ENCODE data around the gene ITPRIPL1. TPM values are rescaled to one million over a fixed set of nuclear protein-coding genes. Genes with fewer than 3 reads are reported as not detected.

ITPRIPL1 gene
- total RNA-seq, 2 donors from 2014 or later = 6.8 to 8.0 TPM

- WGBS, 2 experiments (ENCODE audit: insufficient coverage in 1 of 2, insufficient read length in 1 of 2) = 97 to 100% methylated on average over 3 to 5 of the region's 5 CpGs
- no peak overlapping the region for H3K4me3 Mint-ChIP-seq
Measured at GRCh38 chr2:96344011-96344410, 18.9 kb downstream of the ITPRIPL1 start.

DNA sequence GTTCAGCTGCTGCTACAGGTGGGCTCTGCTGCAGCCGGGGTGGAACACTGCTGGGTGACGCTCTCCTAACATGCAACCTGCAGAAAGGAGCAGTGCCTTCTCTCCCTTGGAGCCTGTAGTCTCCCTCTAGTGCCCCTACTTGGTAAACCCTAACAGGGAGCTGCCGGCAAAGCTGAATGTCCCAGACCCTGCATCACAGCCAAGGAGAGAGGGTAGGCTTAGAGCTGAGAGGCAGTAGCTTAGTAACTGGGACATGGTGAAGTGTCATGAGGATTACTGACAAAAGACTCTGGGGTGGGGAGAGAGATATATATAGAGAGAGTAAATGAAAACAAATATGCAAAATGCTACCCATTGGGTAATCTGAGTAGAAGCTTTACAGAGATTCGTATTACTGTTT, 20.3 kb downstream of the ITPRIPL1 start:
- Mint-ChIP-seq H3K36me3 (ENCODE audit: low read depth) (peaks cover 64% of the 10 kb centered on the region), H3K9me3 (no peaks in the 10 kb centered on the region), H3K27ac (peak overlapping the region; percentile 24), H3K27me3 (ENCODE audit: insufficient read depth) (no peaks in the 10 kb centered on the region), H3K4me3 (no peak overlapping the region), H3K4me1 (no peaks in the 10 kb centered on the region)
- Histone ChIP-seq H3K9ac (ENCODE audit: extremely low read depth, low read length, poor library complexity, severe bottlenecking) (no peak overlapping the region), H3K4me3 (ENCODE audit: low read length) (no peak overlapping the region), H3K4me1 (ENCODE audit: control insufficient read depth, insufficient read depth, low read length) (no peaks in the 10 kb centered on the region), H3K27ac (ENCODE audit: low read depth, low read length) (no peak overlapping the region), H3K9me3 (ENCODE audit: control insufficient read depth, low read length) (no peaks in the 10 kb centered on the region), H3K27me3 (ENCODE audit: control insufficient read depth, insufficient read depth, low read length, poor library complexity, severe bottlenecking) (no peaks in the 10 kb centered on the region), H3K36me3 (ENCODE audit: control insufficient read depth, insufficient read depth, low read length) (peaks cover 70% of the 10 kb centered on the region)
- WGBS, 2 experiments (ENCODE audit: insufficient coverage in 1 of 2, insufficient read length in 1 of 2) = 90 to 100% methylated on average over 3 to 4 of the region's 4 CpGs
- peak; percentile 71 for DNase-seq
- TF ChIP-seq, protein P1, sequence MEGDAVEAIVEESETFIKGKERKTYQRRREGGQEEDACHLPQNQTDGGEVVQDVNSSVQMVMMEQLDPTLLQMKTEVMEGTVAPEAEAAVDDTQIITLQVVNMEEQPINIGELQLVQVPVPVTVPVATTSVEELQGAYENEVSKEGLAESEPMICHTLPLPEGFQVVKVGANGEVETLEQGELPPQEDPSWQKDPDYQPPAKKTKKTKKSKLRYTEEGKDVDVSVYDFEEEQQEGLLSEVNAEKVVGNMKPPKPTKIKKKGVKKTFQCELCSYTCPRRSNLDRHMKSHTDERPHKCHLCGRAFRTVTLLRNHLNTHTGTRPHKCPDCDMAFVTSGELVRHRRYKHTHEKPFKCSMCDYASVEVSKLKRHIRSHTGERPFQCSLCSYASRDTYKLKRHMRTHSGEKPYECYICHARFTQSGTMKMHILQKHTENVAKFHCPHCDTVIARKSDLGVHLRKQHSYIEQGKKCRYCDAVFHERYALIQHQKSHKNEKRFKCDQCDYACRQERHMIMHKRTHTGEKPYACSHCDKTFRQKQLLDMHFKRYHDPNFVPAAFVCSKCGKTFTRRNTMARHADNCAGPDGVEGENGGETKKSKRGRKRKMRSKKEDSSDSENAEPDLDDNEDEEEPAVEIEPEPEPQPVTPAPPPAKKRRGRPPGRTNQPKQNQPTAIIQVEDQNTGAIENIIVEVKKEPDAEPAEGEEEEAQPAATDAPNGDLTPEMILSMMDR (conservative IDR thresholded peaks at IDR 0.05) = peak; percentile 67

More at GRCh38 chr2:96344011-96344410, 18.9 kb downstream of the ITPRIPL1 start:
- Histone ChIP-seq H3K4me1 (ENCODE audit: control insufficient read depth, insufficient read depth, low read length) (no peaks in the 10 kb centered on the region), H3K9me3 (ENCODE audit: control insufficient read depth, low read length) (no peaks in the 10 kb centered on the region), H3K9ac (ENCODE audit: extremely low read depth, low read length, poor library complexity, severe bottlenecking) (no peak overlapping the region), H3K36me3 (ENCODE audit: control insufficient read depth, insufficient read depth, low read length) (peaks cover 59% of the 10 kb centered on the region), H3K27ac (ENCODE audit: low read depth, low read length) (no peak overlapping the region), H3K27me3 (ENCODE audit: control insufficient read depth, insufficient read depth, low read length, poor library complexity, severe bottlenecking) (no peaks in the 10 kb centered on the region), H3K4me3 (ENCODE audit: low read length) (no peak overlapping the region)
- TF ChIP-seq, protein P1 (conservative IDR thresholded peaks at IDR 0.05) = no peak
- Mint-ChIP-seq H3K36me3 (ENCODE audit: low read depth) (peaks cover 60% of the 10 kb centered on the region), H3K9me3 (no peaks in the 10 kb centered on the region), H3K27ac (no peak overlapping the region), H3K4me1 (no peaks in the 10 kb centered on the region), H3K27me3 (ENCODE audit: insufficient read depth) (no peaks in the 10 kb centered on the region)
- DNase-seq = no peak

DNA sequence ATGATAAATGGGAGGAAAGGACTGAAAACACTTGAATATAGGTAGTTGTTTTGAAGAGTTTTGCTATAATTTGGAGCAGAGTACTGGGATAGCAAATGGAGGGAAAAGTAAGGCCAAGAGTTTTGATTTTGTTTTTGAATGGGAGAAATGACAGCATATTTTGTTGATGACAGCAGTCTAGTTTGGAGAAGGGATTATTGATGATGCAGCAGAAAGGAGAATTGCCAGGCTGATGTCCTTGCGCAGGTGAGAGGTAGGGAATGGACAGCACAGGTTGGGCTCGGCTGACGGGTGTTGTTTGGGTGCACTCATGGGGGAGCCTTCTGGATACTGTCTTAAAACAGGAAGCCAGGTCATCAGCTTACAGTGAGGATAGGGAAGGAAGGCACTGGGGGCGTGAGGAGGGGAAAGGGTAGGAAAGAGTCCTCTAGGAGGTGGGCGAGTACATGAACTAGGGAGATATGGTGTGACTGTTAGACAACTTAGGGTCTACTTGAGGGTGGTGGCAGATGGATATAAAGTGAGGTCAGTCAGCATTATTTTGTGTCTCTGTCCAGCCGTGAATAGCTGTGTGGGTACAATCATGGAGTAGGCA, 20.8 kb downstream of the ITPRIPL1 start:
- Mint-ChIP-seq H3K27me3 (ENCODE audit: insufficient read depth) (no peaks in the 10 kb centered on the region), H3K9me3 (no peaks in the 10 kb centered on the region), H3K4me3 (no peak overlapping the region), H3K27ac (no peak overlapping the region), H3K36me3 (ENCODE audit: low read depth) (peaks cover 69% of the 10 kb centered on the region), H3K4me1 (no peaks in the 10 kb centered on the region)
- H3K27me3 ChIP-seq (ENCODE audit: control insufficient read depth, insufficient read depth, low read length, poor library complexity, severe bottlenecking) = no peaks in the 10 kb centered on the region
- no peaks in the 10 kb centered on the region for H3K9me3 ChIP-seq (ENCODE audit: control insufficient read depth, low read length)
- TF ChIP-seq, protein P1 (conservative IDR thresholded peaks at IDR 0.05) = no peak
- no peak overlapping the region for H3K4me3 ChIP-seq (ENCODE audit: low read length)
- H3K4me1 ChIP-seq (ENCODE audit: control insufficient read depth, insufficient read depth, low read length) = no peaks in the 10 kb centered on the region
- no peak overlapping the region for H3K27ac ChIP-seq (ENCODE audit: low read depth, low read length)
- no peak overlapping the region for H3K9ac ChIP-seq (ENCODE audit: extremely low read depth, low read length, poor library complexity, severe bottlenecking)
- H3K36me3 ChIP-seq (ENCODE audit: control insufficient read depth, insufficient read depth, low read length) = peaks cover 70% of the 10 kb centered on the region
- DNase-seq = no peak
- WGBS, 2 experiments (ENCODE audit: insufficient coverage in 1 of 2, insufficient read length in 1 of 2) = 96 to 97% methylated on average over 5 to 6 of the region's 6 CpGs
